ENCODE measurements around the gene RUBCNL. TPM values are rescaled to one million over a fixed set of nuclear protein-coding genes. Genes with fewer than 3 reads are reported as not detected.
"Not testable (repeated sequence)": the region's sequence is repeated elsewhere in the genome, so short reads cannot be mapped to it uniquely, and the experiment has no call there.

Gene RUBCNL
- total RNA-seq = not detected in 2 replicates

- no peak for DNase-seq (ENCODE audit: extremely low read depth, low read depth, low spot score)
These were observed at the start of gene RUBCNL for GRCh38 chr13:46387064-46387851. Gene RUBCNL, minus strand, starts transcription at chr13:46387252. Its CDS starts 14,777 bp downstream, at chr13:46372475.

GRCh38 chr13:46429558-46429957 lies 42.5 kb upstream of the RUBCNL start:
- DNase-seq (ENCODE audit: extremely low read depth, low read depth, low spot score) = not testable (repeated sequence)

GRCh38 chr13:46405457-46405856 lies 18.4 kb upstream of the RUBCNL start:
- DNase-seq (ENCODE audit: extremely low read depth, low read depth, low spot score) = no peak

GRCh38 chr13:46404733-46405100 lies 17.7 kb upstream of the RUBCNL start:
- no peak for DNase-seq (ENCODE audit: extremely low read depth, low read depth, low spot score)

GRCh38 chr13:46403851-46404732 lies 17.0 kb upstream of the RUBCNL start:
- no peak for DNase-seq (ENCODE audit: extremely low read depth, low read depth, low spot score)

- DNase-seq (ENCODE audit: extremely low read depth, low read depth, low spot score) = no peak
These were observed 15.1 kb upstream of the RUBCNL start for GRCh38 chr13:46402178-46402577.

GRCh38 chr13:46401432-46401831 lies 14.4 kb upstream of the RUBCNL start:
- DNase-seq (ENCODE audit: extremely low read depth, low read depth, low spot score) = no peak

GRCh38 chr13:46396341-46396740 lies 9.3 kb upstream of the RUBCNL start:
- no peak for DNase-seq (ENCODE audit: extremely low read depth, low read depth, low spot score)

- no peak for DNase-seq (ENCODE audit: extremely low read depth, low read depth, low spot score)
These were observed 5.9 kb upstream of the RUBCNL start for GRCh38 chr13:46392967-46393366.

- no peak for DNase-seq (ENCODE audit: extremely low read depth, low read depth, low spot score)
These were observed 2.7 kb upstream of the RUBCNL start for GRCh38 chr13:46389457-46390451.

GRCh38 chr13:46388846-46389245 lies 1.8 kb upstream of the RUBCNL start:
- DNase-seq (ENCODE audit: extremely low read depth, low read depth, low spot score) = no peak

- no peak for DNase-seq (ENCODE audit: extremely low read depth, low read depth, low spot score)
These were observed 1.3 kb upstream of the RUBCNL start for GRCh38 chr13:46388308-46388707.

GRCh38 chr13:46386392-46387063 lies 524 bp downstream of the RUBCNL start:
- DNase-seq (ENCODE audit: extremely low read depth, low read depth, low spot score) = no peak

- no peak for DNase-seq (ENCODE audit: extremely low read depth, low read depth, low spot score)
These were observed 1.1 kb downstream of the RUBCNL start for GRCh38 chr13:46385946-46386345.

GRCh38 chr13:46383383-46383782 lies 3.7 kb downstream of the RUBCNL start:
- DNase-seq (ENCODE audit: extremely low read depth, low read depth, low spot score) = no peak

- DNase-seq (ENCODE audit: extremely low read depth, low read depth, low spot score) = no peak
These were observed 4.8 kb downstream of the RUBCNL start for GRCh38 chr13:46382224-46382623.

GRCh38 chr13:46380242-46380641 lies 6.8 kb downstream of the RUBCNL start:
- DNase-seq (ENCODE audit: extremely low read depth, low read depth, low spot score) = no peak

- no peak for DNase-seq (ENCODE audit: extremely low read depth, low read depth, low spot score)
These were observed 7.4 kb downstream of the RUBCNL start for GRCh38 chr13:46379611-46380010.

- DNase-seq (ENCODE audit: extremely low read depth, low read depth, low spot score) = no peak
These were observed 8.6 kb downstream of the RUBCNL start for GRCh38 chr13:46378411-46378810.

- no peak for DNase-seq (ENCODE audit: extremely low read depth, low read depth, low spot score)
These were observed 9.5 kb downstream of the RUBCNL start for GRCh38 chr13:46377554-46377953.
